K562 (cell line): Measurements from ENCODE around the gene A1BG. TPM values are rescaled to one million over a fixed set of nuclear protein-coding genes. Genes with fewer than 3 reads are reported as not detected.

Experiments used
- ATAC-seq: fragments of 200-7000 bp; cut with Tn5 transposase; 3 replicates; pipeline ENCODE4 v1.9.1; 2020; ENCODE audit warnings: moderate library complexity
- BruUV-seq: library from RNA; stranded (reverse); fragments of 400-500 nt; replicated peaks from 2 replicates; lab custom pipeline; 2021; lab: Mats Ljungman, UMichigan
- CTCF ChIA-PET: fragments of 300-600 bp; formaldehyde crosslinking; extraction: SDS; loops from one replicate; lab custom pipeline; 2021; ENCODE audit warnings: low intra/inter-chr PET ratio; lab: Yijun Ruan, JAX
- POLR2A ChIA-PET: fragments of 300-600, 350-650 bp; sonication (Branson Sonifier 250); formaldehyde crosslinking; extraction: SDS; loops from one replicate; lab custom pipeline; 2021; ENCODE audit warnings: antibody characterized with exemption, inconsistent platforms; lab: Yijun Ruan, JAX
- DNase-seq, 4 experiments: peaks; one replicate each; pipeline versions ENCODE4 v3.0.0 to v3.0.0-alpha.2; 2011 to 2018; ENCODE audit warnings: low spot score in 3 of 4, mixed read lengths in 3 of 4; ENCODE audit errors: extremely low read depth in 1 of 4
- FAIRE-seq: peaks from 2 replicates; lab custom pipeline; 2011; peaks lifted over from hg19 to GRCh38; lab: Jason Lieb, UNC
- H2AFZ ChIP-seq: 2 replicates; pipeline ENCODE4 v1.6.0; 2011; ENCODE audit warnings: low read depth, low read length, control low read depth, inconsistent platforms
- H3K27ac ChIP-seq: fragments of 200-600 bp; 3 replicates; pipeline ENCODE4 v1.8.0; 2011; ENCODE audit warnings: low read depth, mild to moderate bottlenecking, control low read depth, inconsistent platforms, low read length, moderate library complexity, mixed read lengths; ENCODE audit errors: extremely low read depth
- H3K27me3 ChIP-seq, 2 experiments: fragments of 300-600 bp in 1 of 2; 2 replicates in 1 of 2; 3 replicates in 1 of 2; pipeline versions ENCODE4 v1.6.0 to v1.8.0; 2011; ENCODE audit warnings: inconsistent platforms in 2 of 2, low read length in 2 of 2, mild to moderate bottlenecking in 1 of 2, mixed read lengths in 1 of 2, moderate library complexity in 1 of 2; ENCODE audit not compliant: control insufficient read depth in 2 of 2, insufficient read depth in 2 of 2
- H3K36me3 ChIP-seq: fragments of 300-600 bp; 3 replicates; pipeline ENCODE4 v1.8.0; 2011; ENCODE audit warnings: mild to moderate bottlenecking, low read length, inconsistent platforms; ENCODE audit not compliant: control insufficient read depth, insufficient read depth
- H3K4me1 ChIP-seq, 2 experiments: fragments of 200-600 bp in 1 of 2; replicated peaks in 1 of 2; 2 replicates in 1 of 2; 3 replicates in 1 of 2; pipeline versions ENCODE4 v1.5.1 to v1.8.0; 2011; ENCODE audit warnings: inconsistent platforms in 2 of 2, low read length in 2 of 2, mild to moderate bottlenecking in 1 of 2, mixed read lengths in 1 of 2, moderate library complexity in 1 of 2; ENCODE audit not compliant: control insufficient read depth in 2 of 2, insufficient read depth in 2 of 2
- H3K4me2 ChIP-seq: 2 replicates; pipeline ENCODE4 v1.6.1; 2011; ENCODE audit warnings: low read length, control low read depth, inconsistent platforms, mixed read lengths; ENCODE audit not compliant: insufficient read depth
- H3K4me3 ChIP-seq: fragments of 200-600 bp; sonication (generic), shearing (Covaris generic); 2 replicates; pipeline ENCODE4 v1.5.1; 2016; ENCODE audit warnings: control low read depth, inconsistent platforms
- H3K79me2 ChIP-seq: fragments of 200-600 bp; 3 replicates; pipeline ENCODE4 v1.8.0; 2011; ENCODE audit warnings: low read length, inconsistent platforms; ENCODE audit not compliant: control insufficient read depth, insufficient read depth
- H3K9ac ChIP-seq, 2 experiments: 2 replicates each; pipeline versions ENCODE4 v1.6.0 to v1.6.1; 2011; ENCODE audit warnings: low read depth in 2 of 2, low read length in 2 of 2, control low read depth in 1 of 2, inconsistent platforms in 1 of 2, mild to moderate bottlenecking in 1 of 2, mixed read lengths in 1 of 2; ENCODE audit not compliant: insufficient read depth in 1 of 2
- H3K9me1 ChIP-seq: one replicate; pipeline ENCODE4 v1.6.0; 2011; ENCODE audit warnings: inconsistent platforms, mild to moderate bottlenecking, low read length, moderate library complexity; ENCODE audit not compliant: control insufficient read depth, insufficient read depth
- H3K9me3 ChIP-seq: replicated peaks from 2 replicates; pipeline ENCODE4 v1.5.1; 2011; ENCODE audit warnings: low read depth, low read length, inconsistent platforms; ENCODE audit not compliant: control insufficient read depth, insufficient read depth
- H4K20me1 ChIP-seq: replicated peaks from 2 replicates; pipeline ENCODE4 v1.6.1; 2011; ENCODE audit warnings: low read length, inconsistent platforms, mixed read lengths; ENCODE audit not compliant: control insufficient read depth, insufficient read depth
- BACH1 ChIP-seq: fragments of 200-800 bp; sonication (Bioruptor generic); IDR thresholded peaks from 2 replicates; pipeline ENCODE4 v1.6.1; 2016; ENCODE audit warnings: missing genetic modification characterization, missing compliant biosample characterization
- CC2D1A ChIP-seq: fragments of 450-650 bp; IDR thresholded peaks from 2 replicates; pipeline ENCODE4 v1.6.1; 2017; ENCODE audit warnings: mild to moderate bottlenecking
- FOXP4 ChIP-seq: sonication (generic); formaldehyde crosslinking; IDR thresholded peaks from 2 replicates; pipeline ENCODE4 v1.8.0; 2022; ENCODE audit warnings: mild to moderate bottlenecking, missing genetic modification reagents, borderline replicate concordance
- POLR2A ChIP-seq: fragments of 450-650 bp; conservative IDR thresholded peaks from 2 replicates; pipeline ENCODE4 v1.6.1; 2016
- POLR2G ChIP-seq: fragments of 200-400 bp; formaldehyde crosslinking; IDR thresholded peaks from 2 replicates; pipeline ENCODE4 v1.6.1; 2017; ENCODE audit warnings: low read depth, mild to moderate bottlenecking, antibody characterized with exemption, low read length, moderate library complexity
- ZBTB26 ChIP-seq: fragments of 450-650 bp; formaldehyde crosslinking; IDR thresholded peaks from 2 replicates; pipeline ENCODE4 v1.4.0; 2022; ENCODE audit warnings: missing genetic modification characterization
- ZBTB34 ChIP-seq: fragments of 250-450 bp; sonication (Bioruptor Pico); IDR thresholded peaks from 2 replicates; pipeline ENCODE4 v1.8.0; 2021; ENCODE audit warnings: mild to moderate bottlenecking, moderate library complexity
- ZBTB5 ChIP-seq: fragments of 450-650 bp; IDR thresholded peaks from 2 replicates; pipeline ENCODE4 v1.6.1; 2017; ENCODE audit warnings: antibody characterized with exemption
- ZNF217 ChIP-seq: sonication (generic); formaldehyde crosslinking; IDR thresholded peaks from 2 replicates; pipeline ENCODE4 v1.8.0; 2022; ENCODE audit warnings: mild to moderate bottlenecking, missing genetic modification reagents
- ZNF445 ChIP-seq: fragments of 250-450 bp; sonication (Bioruptor Pico); IDR thresholded peaks from 2 replicates; pipeline ENCODE4 v1.4.0; 2020; ENCODE audit warnings: low read depth, mild to moderate bottlenecking, moderate library complexity
- ZNF583 ChIP-seq: fragments of 250-450 bp; sonication (Bioruptor Pico); IDR thresholded peaks from 2 replicates; pipeline ENCODE4 v1.4.0; 2020
- ZNF79 ChIP-seq: fragments of 250-450 bp; sonication (Bioruptor Pico); IDR thresholded peaks from 2 replicates; pipeline ENCODE4 v1.4.0; 2020; ENCODE audit warnings: low read depth, mild to moderate bottlenecking, moderate library complexity
- WGBS: fragments of 100-300 bp; shearing (Covaris generic); methylation state at CpG from one replicate; pipeline ENCODE4 v1.1.6; 2016; ENCODE audit warnings: low coverage, mixed read lengths; ENCODE audit not compliant: insufficient coverage; ENCODE audit errors: missing lambda C conversion rate; 5-methylcytosine and 5-hydroxymethylcytosine counted together
- in situ Hi-C: fragments of 300-500 bp; cut with MboI; formaldehyde crosslinking; loops from 4 replicates; pipeline ENCODE4 v1.15.0; 2018; ENCODE audit warnings: inconsistent platforms, mixed read lengths
- intact Hi-C: fragments of 100-400 bp; cut with micrococcal nuclease; formaldehyde crosslinking; loops from 2 replicates; pipeline ENCODE4 v1.14.2; 2022
- polyA plus RNA-seq, 8 experiments: library from polyadenylated mRNA; depleted of rRNA in 4 of 8; stranded (reverse) in 5 of 8; unstranded in 3 of 8; fragments of >200 nt; fragmentation: Nextera tagmentation in 2 of 8; fragmentation: Illumina TruSeq in 1 of 8; extraction: Ambion mirVana in 2 of 8; extraction: Trizol in 1 of 8; gene quantifications; 2 replicates each; pipeline versions ENCODE4 v1.2.1 to v1.2.3, GENCODE V29; 2011 to 2014; ENCODE audit warnings: inconsistent platforms in 1 of 8, missing spikeins in 1 of 8
- total RNA-seq, 7 experiments: library from RNA; depleted of rRNA in 6 of 7; stranded (reverse); fragments of >200 nt in 6 of 7; fragmentation: Illumina TruSeq in 2 of 7; extraction: Trizol in 2 of 7; gene quantifications; 2 replicates each; pipeline versions ENCODE4 v1.2.1 to v1.2.3, GENCODE V29; 2011 to 2021; ENCODE audit warnings: low replicate concordance in 1 of 7

Gene A1BG
- total and polyA plus RNA-seq, 9 of the 15 experiments (the other 6 are each of a cell fraction or from before 2014, with no cell fraction given) = 0.10 to 19.8 (median 2.6) TPM

- no peak for TF ChIP-seq ZNF79 (CRISPR knock-in tag)
- TF ChIP-seq POLR2G = peak; percentile 71
- no peak for TF ChIP-seq ZBTB5
Measured at GRCh38 chr19:58395979-58396627, 42.8 kb upstream of the A1BG start (continued).

- H3K4me2 ChIP-seq = no peak within 1 kb of the TSS
- TF ChIP-seq ZBTB26 (CRISPR knock-in tag) = 0 out of 2 replicates have a peak, but pooled peaks have one; percentile 2
- TF ChIP-seq FOXP4 (CRISPR knock-in tag) = no peak
- TF ChIP-seq ZBTB34 = no peak
- TF ChIP-seq CC2D1A = no peak
- TF ChIP-seq ZNF445 (CRISPR knock-in tag) = no peak
- TF ChIP-seq ZNF583 (CRISPR knock-in tag) = no peak
- no peak for TF ChIP-seq ZNF217 (CRISPR knock-in tag)
- TF ChIP-seq POLR2A = peak; percentile 83
- no peak for TF ChIP-seq BACH1 (tag)
Measured at GRCh38 chr19:58395220-58395978, 42.1 kb upstream of the A1BG start, which contains the start of gene RNF225. TSS of gene RNF225 (plus strand) at chr19:58395656. CDS start at chr19:58396090, 434 bp downstream.

More at GRCh38 chr19:58395220-58395978, 42.1 kb upstream of the A1BG start, which contains the start of gene RNF225:
- Histone ChIP-seq H3K79me2 (peaks cover 28% of the 10 kb centered on the region), H3K9me3 (no peaks in the 10 kb centered on the region), H3K9me1 (no peaks in the 10 kb centered on the region), H3K36me3 (peaks cover 53% of the 10 kb centered on the region), H3K4me1 (peaks cover 8 to 58% of the 10 kb centered on the region in 2 experiments; a peak in 4 of 5 replicates), H2AFZ (no peak within 1 kb of the TSS), H4K20me1 (peaks cover 18% of the 10 kb centered on the region; the same call in 1 of the 2 replicates), H3K4me3 (no peak within 1 kb of the TSS), H3K27ac (no peak within 1 kb of the TSS; the same call in 2 of the 3 replicates), H3K9ac (peak within 1 kb of the TSS in 1 of 2 experiments; percentile 38; a peak in 1 of 4 replicates), H3K27me3 (no peaks in the 10 kb centered on the region)
- ChIA-PET CTCF (interaction anchor here (0.6 kb wide), 1 partner anchor 26 kb away, joined by 3 read pairs; no protein-coding TSS in a partner anchor), POLR2A (interaction anchor here (0.7 to 0.9 kb wide), 2 partner anchors 13 to 212 kb away, joined by 3 to 7 read pairs; partner anchors contain the start of genes ZNF274 and ZNF584)
- no peak for FAIRE-seq
- ATAC-seq = peak; percentile 64
- intact Hi-C loops = no loop called here
- in situ Hi-C loops = no loop called here
- DNase-seq = peak in 3 of 4 experiments; percentile 31 to 46 (median 39)
- BruUV-seq = no TSS peak
- WGBS = 42% methylated on average over 18 of the region's 21 CpGs
